HG03135 (cell line): Measurements from ENCODE around the gene SUB1.

Experiments used
- ATAC-seq: cut with Tn5 transposase; IDR thresholded peaks from one replicate; pipeline ENCODE4 v1.9.1; 2021; ENCODE audit warnings: mild to moderate bottlenecking, moderate library complexity; ENCODE audit not compliant: unreplicated experiment

SUB1 gene

DNA sequence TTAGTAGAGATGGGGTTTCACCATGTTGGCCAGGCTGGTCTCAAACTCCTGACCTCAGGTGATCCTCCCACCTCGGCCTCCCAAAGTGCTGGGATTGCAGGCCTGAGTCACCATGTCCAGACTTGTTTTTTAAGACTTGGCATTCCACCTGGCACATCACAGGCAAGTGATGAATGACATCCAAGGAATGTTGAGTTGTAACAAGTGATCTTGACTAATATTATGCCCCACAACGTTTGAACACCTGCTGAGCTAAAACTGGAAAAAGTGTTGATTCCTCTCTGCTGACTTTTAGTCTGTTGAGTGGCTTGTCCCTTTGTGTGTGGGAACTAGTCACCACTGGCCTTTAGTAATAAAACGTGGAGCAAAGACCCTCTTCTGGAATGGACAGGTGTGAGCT, 54.6 kb downstream of the SUB1 start:
- ATAC-seq: no peak

GRCh38 chr5:32642276-32643002, 57.1 kb downstream of the SUB1 start:
- no peak for ATAC-seq

DNA sequence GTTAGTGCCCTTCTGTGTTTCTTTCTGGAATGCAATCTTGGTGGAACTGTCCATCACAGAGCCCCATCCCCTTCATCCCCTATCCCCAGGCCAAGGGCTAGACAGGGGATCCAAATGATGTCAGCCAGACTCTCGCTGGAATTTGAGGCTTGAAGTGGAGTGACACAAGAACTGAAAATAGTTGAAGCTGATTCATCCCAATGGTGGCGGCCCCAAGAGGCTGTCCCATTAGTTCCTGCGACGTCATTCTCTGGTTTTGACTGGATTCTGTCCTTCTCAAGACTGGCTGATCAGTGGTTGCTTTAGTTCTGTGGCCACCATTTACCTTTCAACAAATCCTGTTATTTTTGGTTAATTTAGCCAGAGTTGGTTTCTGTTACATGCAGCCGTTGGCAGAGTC, 59.9 kb downstream of the SUB1 start:
- no peak for ATAC-seq

DNA sequence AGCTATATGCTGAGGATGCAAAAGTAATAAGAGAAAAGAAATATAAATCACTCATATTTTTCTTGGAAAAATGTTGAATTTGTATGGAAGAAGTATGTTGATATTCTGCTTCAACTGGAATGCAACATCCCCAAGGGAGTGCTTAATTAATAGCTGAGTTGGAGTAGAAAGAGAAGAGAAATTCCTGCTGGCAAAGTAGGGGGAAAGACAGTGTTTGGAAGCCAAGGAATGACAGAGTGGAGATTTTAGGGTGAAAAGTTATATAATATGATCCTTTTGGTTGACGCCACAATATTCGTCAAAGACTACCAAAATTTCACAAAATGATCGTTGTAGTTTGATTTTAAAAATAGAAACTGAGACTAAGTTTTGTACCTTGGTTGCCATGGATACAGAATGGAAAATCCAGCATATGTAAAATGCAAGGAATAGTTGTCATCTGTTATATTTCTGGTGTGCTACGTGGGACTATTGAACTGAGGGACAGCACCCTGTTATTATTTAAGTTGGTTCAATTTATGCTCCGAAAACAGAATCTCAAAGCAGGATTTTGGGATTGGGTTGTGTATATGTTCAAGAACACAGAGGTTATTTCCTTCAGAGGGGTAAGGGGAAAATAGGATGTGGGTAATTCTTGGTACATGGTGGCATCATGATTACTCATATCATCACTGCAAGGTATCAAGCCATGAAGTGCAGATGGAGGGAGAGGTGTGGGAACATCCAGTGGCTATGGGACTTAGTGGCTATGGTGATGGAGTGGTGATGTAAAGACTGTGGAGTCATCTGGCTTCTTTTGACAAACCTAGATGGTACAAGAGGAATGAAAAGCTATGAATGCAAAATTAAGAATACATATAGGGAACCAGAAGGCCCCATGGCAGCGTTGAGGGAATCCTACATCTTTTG, 61.0 kb downstream of the SUB1 start:
- ATAC-seq: no peak

DNA sequence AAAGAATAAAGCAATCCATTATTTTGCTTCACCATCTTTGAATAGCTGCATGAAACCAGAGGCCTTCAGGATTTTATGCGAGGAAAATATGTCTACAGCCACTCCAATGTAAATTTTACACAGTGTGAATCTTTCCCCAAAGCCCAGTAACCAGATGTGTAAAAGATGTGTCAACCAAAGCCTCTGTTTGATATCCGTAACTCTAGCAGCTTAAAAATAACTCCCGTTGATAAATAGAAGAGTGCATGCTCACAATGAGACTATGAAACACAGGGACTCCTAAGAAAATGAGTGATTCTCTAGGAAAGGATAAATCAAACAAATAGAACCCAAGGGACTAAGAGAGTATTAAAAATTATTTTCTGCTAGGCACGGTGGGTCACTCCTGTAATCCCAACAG, 65.7 kb downstream of the SUB1 start:
- ATAC-seq: no peak

DNA sequence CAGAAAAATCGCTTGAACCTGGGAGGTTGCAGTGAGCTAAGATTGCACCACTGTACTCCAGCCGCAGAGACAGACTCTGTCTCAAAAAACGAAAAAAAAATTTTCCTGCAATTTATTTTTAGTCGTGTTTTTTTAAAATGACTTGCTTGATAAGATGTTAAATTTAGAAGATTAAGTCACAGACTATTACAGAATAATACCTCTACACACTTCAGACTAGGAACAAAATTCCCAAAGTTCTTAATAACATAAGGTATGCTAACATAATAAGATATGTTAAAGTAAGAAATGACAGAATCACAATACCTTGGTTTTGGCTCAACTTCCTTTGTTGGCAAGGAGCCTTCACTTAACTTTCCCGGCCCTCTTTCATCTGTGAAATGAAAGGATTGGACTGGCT, 66.3 kb downstream of the SUB1 start:
- ATAC-seq: no peak
